Parathyroid adenoma (tissue), 2 donors: Measurements from ENCODE around the gene SELENOP.

Experiments used
- H2AFZ ChIP-seq: fragments of 300-600 bp; sonication (generic); one replicate; pipeline ENCODE4 v1.7.0; 2017; ENCODE audit warnings: antibody characterized with exemption, mild to moderate bottlenecking
- H3K27ac ChIP-seq: fragments of 300-600 bp; sonication (generic); one replicate; pipeline ENCODE4 v1.7.0; 2017
- H3K27me3 ChIP-seq: fragments of 300-600 bp; sonication (generic); one replicate; pipeline ENCODE4 v1.7.0; 2017; ENCODE audit warnings: low read length; ENCODE audit not compliant: control insufficient read depth, insufficient read depth
- H3K36me3 ChIP-seq: fragments of 300-600 bp; sonication (generic); one replicate; pipeline ENCODE4 v1.7.0; 2017; ENCODE audit warnings: low read length; ENCODE audit not compliant: control insufficient read depth, insufficient read depth
- H3K4me1 ChIP-seq: fragments of 300-600 bp; sonication (generic); one replicate; pipeline ENCODE4 v1.7.0; 2017; ENCODE audit warnings: control low read depth
- H3K4me2 ChIP-seq: fragments of 300-600 bp; sonication (generic); one replicate; pipeline ENCODE4 v1.7.0; 2017; ENCODE audit warnings: low read length
- H3K4me3 ChIP-seq: fragments of 300-600 bp; sonication (generic); one replicate; pipeline ENCODE4 v1.7.0; 2017; ENCODE audit warnings: low read depth, low read length
- H3K79me2 ChIP-seq: fragments of 300-600 bp; sonication (generic); one replicate; pipeline ENCODE4 v1.7.0; 2017; ENCODE audit warnings: control low read depth
- H3K9ac ChIP-seq: fragments of 300-600 bp; sonication (generic); one replicate; pipeline ENCODE4 v1.7.0; 2017; ENCODE audit warnings: mild to moderate bottlenecking
- H3K9me3 ChIP-seq: fragments of 300-600 bp; sonication (generic); one replicate; pipeline ENCODE4 v1.7.0; 2017; ENCODE audit warnings: low read length; ENCODE audit not compliant: control insufficient read depth
- CTCF ChIP-seq: fragments of 300-600 bp; sonication (generic); IDR thresholded peaks from one replicate; pipeline ENCODE4 v1.7.0; 2017; ENCODE audit warnings: antibody characterized with exemption, mild to moderate bottlenecking
- donor health status: primary hyperparathyroidism.

Gene SELENOP

GRCh38 chr5:42855386-42855785 is 43.7 kb upstream of the SELENOP start:
- no peak for TF ChIP-seq CTCF
- Histone ChIP-seq H3K9ac (no peak overlapping the region), H3K27ac (no peak overlapping the region), H2AFZ (no peak overlapping the region), H3K36me3 (no peaks in the 10 kb centered on the region), H3K79me2 (no peaks in the 10 kb centered on the region), H3K4me3 (no peak overlapping the region), H3K4me1 (no peaks in the 10 kb centered on the region), H3K4me2 (no peak overlapping the region), H3K9me3 (no peaks in the 10 kb centered on the region), H3K27me3 (no peaks in the 10 kb centered on the region)

GRCh38 chr5:42854795-42855194 is 43.1 kb upstream of the SELENOP start:
- Histone ChIP-seq H3K79me2 (no peaks in the 10 kb centered on the region), H3K27ac (no peak overlapping the region), H3K36me3 (no peaks in the 10 kb centered on the region), H3K9ac (no peak overlapping the region), H3K4me2 (no peak overlapping the region), H3K27me3 (no peaks in the 10 kb centered on the region), H3K9me3 (no peaks in the 10 kb centered on the region), H2AFZ (no peak overlapping the region), H3K4me3 (no peak overlapping the region), H3K4me1 (no peaks in the 10 kb centered on the region)
- no peak for TF ChIP-seq CTCF

- no peaks in the 10 kb centered on the region for H3K4me1 ChIP-seq
- no peak overlapping the region for H3K4me3 ChIP-seq
- TF ChIP-seq CTCF, result no peak
- no peaks in the 10 kb centered on the region for H3K27me3 ChIP-seq
- H3K4me2 ChIP-seq, result no peak overlapping the region
- H3K27ac ChIP-seq, result no peak overlapping the region
- no peaks in the 10 kb centered on the region for H3K9me3 ChIP-seq
- H2AFZ ChIP-seq, result no peak overlapping the region
- H3K36me3 ChIP-seq, result no peaks in the 10 kb centered on the region
- no peaks in the 10 kb centered on the region for H3K79me2 ChIP-seq
- no peak overlapping the region for H3K9ac ChIP-seq
Observed at GRCh38 chr5:42852826-42853225, 41.1 kb upstream of the SELENOP start.

- no peaks in the 10 kb centered on the region for H3K27me3 ChIP-seq
- no peaks in the 10 kb centered on the region for H3K4me1 ChIP-seq
Observed at GRCh38 chr5:42851481-42851880, 39.8 kb upstream of the SELENOP start.

More at GRCh38 chr5:42851481-42851880, 39.8 kb upstream of the SELENOP start:
- no peak overlapping the region for H3K4me3 ChIP-seq
- no peak overlapping the region for H2AFZ ChIP-seq
- H3K9ac ChIP-seq, result no peak overlapping the region
- no peaks in the 10 kb centered on the region for H3K79me2 ChIP-seq
- H3K36me3 ChIP-seq, result no peaks in the 10 kb centered on the region
- no peak for TF ChIP-seq CTCF
- H3K4me2 ChIP-seq, result no peak overlapping the region
- H3K9me3 ChIP-seq, result no peaks in the 10 kb centered on the region
- H3K27ac ChIP-seq, result no peak overlapping the region
